ENCODE measurements around the gene TRPV3. TPM values are rescaled to one million over a fixed set of nuclear protein-coding genes. Genes with fewer than 3 reads are reported as not detected.
"Not testable (repeated sequence)": the region's sequence is repeated elsewhere in the genome, so short reads cannot be mapped to it uniquely, and the experiment has no call there.

TRPV3 gene
- total and polyA plus RNA-seq, 3 donors from 2014 or later, result 6.6 to 37.2 (median 19.8) TPM

GRCh38 chr17:3571043-3571900 lies 13.7 kb upstream of the TRPV3 start:
- WGBS, 2 donors, result 93 to 97% methylated on average over 5 to 31 of the region's 36 CpGs
- H3K9me3 ChIP-seq, result no peaks in the 10 kb centered on the region
- no peaks in the 10 kb centered on the region for H3K4me1 ChIP-seq
- H3K4me3 ChIP-seq, result no peak overlapping the region
- H3K27me3 ChIP-seq, result no peaks in the 10 kb centered on the region
- H3K36me3 ChIP-seq (ENCODE audit: low read depth, missing control alignments), result no peaks in the 10 kb centered on the region
- no peak for TF ChIP-seq POLR2A (IDR thresholded peaks at IDR 0.05)
- no peak for TF ChIP-seq CTCF (IDR thresholded peaks at IDR 0.05)
- DNase-seq, result no peak
- no peak overlapping the region for H3K27ac ChIP-seq
- intact Hi-C loops (cut with DNase I; ENCODE audit: low total_unique reads), result no loop called here

GRCh38 chr17:3569534-3570137 lies 12.0 kb upstream of the TRPV3 start:
- Histone ChIP-seq H3K9me3 (no peaks in the 10 kb centered on the region), H3K4me1 (no peaks in the 10 kb centered on the region), H3K36me3 (ENCODE audit: low read depth, missing control alignments) (no peaks in the 10 kb centered on the region), H3K27ac (no peak overlapping the region), H3K4me3 (no peak overlapping the region), H3K27me3 (no peaks in the 10 kb centered on the region)
- intact Hi-C loops (cut with DNase I; ENCODE audit: low total_unique reads), result no loop called here
- TF ChIP-seq CTCF (IDR thresholded peaks at IDR 0.05) (no peak), POLR2A (IDR thresholded peaks at IDR 0.05) (no peak)
- WGBS, 2 donors, result 88 to 91% methylated on average over 9 of the region's 9 CpGs
- no peak for DNase-seq

GRCh38 chr17:3566551-3566950 lies 8.9 kb upstream of the TRPV3 start:
- Histone ChIP-seq H3K9me3 (no peaks in the 10 kb centered on the region), H3K27me3 (no peaks in the 10 kb centered on the region), H3K4me1 (peaks cover 7% of the 10 kb centered on the region), H3K4me3 (no peak overlapping the region), H3K27ac (no peak overlapping the region), H3K36me3 (ENCODE audit: low read depth, missing control alignments) (no peaks in the 10 kb centered on the region)
- no peak for DNase-seq
- no peak for TF ChIP-seq POLR2A (IDR thresholded peaks at IDR 0.05)
- TF ChIP-seq CTCF (IDR thresholded peaks at IDR 0.05), result no peak
- intact Hi-C loops (cut with DNase I; ENCODE audit: low total_unique reads), result no loop called here
- 97% methylated on average over 12 of the region's 12 CpGs for WGBS, 2 donors

- WGBS, 2 donors, result 86 to 96% methylated on average over 4 of the region's 4 CpGs
- DNase-seq, result no peak
- Histone ChIP-seq H3K4me3 (no peak overlapping the region), H3K36me3 (ENCODE audit: low read depth, missing control alignments) (no peaks in the 10 kb centered on the region), H3K27ac (no peak overlapping the region), H3K27me3 (no peaks in the 10 kb centered on the region), H3K4me1 (peaks cover 7% of the 10 kb centered on the region), H3K9me3 (no peaks in the 10 kb centered on the region)
- intact Hi-C loops (cut with DNase I; ENCODE audit: low total_unique reads), result no loop called here
- TF ChIP-seq POLR2A (IDR thresholded peaks at IDR 0.05) (no peak), CTCF (IDR thresholded peaks at IDR 0.05) (no peak)
These were observed 7.5 kb upstream of the TRPV3 start for GRCh38 chr17:3565143-3565542.

- H3K4me3 ChIP-seq; H3K27ac ChIP-seq; DNase-seq; H3K9me3 ChIP-seq; H3K36me3 ChIP-seq (ENCODE audit: low read depth, missing control alignments); H3K27me3 ChIP-seq; intact Hi-C loops (cut with DNase I; ENCODE audit: low total_unique reads); H3K4me1 ChIP-seq: not testable (repeated sequence)
- 85% methylated on average over 19 of the region's 28 CpGs; no CpG with 5 or more reads in 1 of the 2 donors for WGBS, 2 donors
These were observed 6.6 kb upstream of the TRPV3 start for GRCh38 chr17:3564241-3564640.
